Trophoblast cell (in vitro differentiated cells and primary cell): ENCODE results near the gene LRMDA.

ENCODE experiments used
- DNase-seq, 2 donors: peaks; one replicate each; pipeline ENCODE4 v3.0.0-alpha.2; 2016
- H2AFZ ChIP-seq: 2 replicates; pipeline ENCODE4 v1.6.1; 2013; ENCODE audit warnings: low read length, moderate library complexity, mild to moderate bottlenecking; ENCODE audit not compliant: insufficient read depth, poor library complexity
- H2AK5ac ChIP-seq: 2 replicates; pipeline ENCODE4 v1.6.1; 2013; ENCODE audit warnings: mild to moderate bottlenecking, low read length
- H2BK120ac ChIP-seq: 2 replicates; pipeline ENCODE4 v1.6.1; 2013; ENCODE audit warnings: low read length, mild to moderate bottlenecking, moderate library complexity; ENCODE audit not compliant: insufficient read depth, poor library complexity
- H2BK12ac ChIP-seq: 2 replicates; pipeline ENCODE4 v1.6.1; 2013; ENCODE audit warnings: mild to moderate bottlenecking, low read length, moderate library complexity
- H2BK5ac ChIP-seq: 2 replicates; pipeline ENCODE4 v1.6.1; 2013; ENCODE audit warnings: low read length, low read depth, moderate library complexity, mild to moderate bottlenecking; ENCODE audit not compliant: poor library complexity
- H3K14ac ChIP-seq: 2 replicates; pipeline ENCODE4 v1.6.1; 2013; ENCODE audit warnings: mild to moderate bottlenecking, low read length
- H3K18ac ChIP-seq: 2 replicates; pipeline ENCODE4 v1.6.1; 2013; ENCODE audit warnings: mild to moderate bottlenecking, low read length
- H3K23ac ChIP-seq: 2 replicates; pipeline ENCODE4 v1.6.1; 2013; ENCODE audit warnings: low read length
- H3K27ac ChIP-seq: 2 replicates; pipeline ENCODE4 v1.5.1; 2013; ENCODE audit warnings: low read depth, mild to moderate bottlenecking, inconsistent platforms, low read length, moderate library complexity
- H3K27me3 ChIP-seq: 2 replicates; pipeline ENCODE4 v1.6.1; 2013; ENCODE audit warnings: inconsistent platforms, mild to moderate bottlenecking, low read length, moderate library complexity; ENCODE audit not compliant: insufficient read depth
- H3K36me3 ChIP-seq, 2 experiments: 1 replicate in 1 of 2; 2 replicates in 1 of 2; pipeline ENCODE4 v1.6.1; 2013; ENCODE audit warnings: low read length in 2 of 2, mild to moderate bottlenecking in 2 of 2, moderate library complexity in 1 of 2; ENCODE audit not compliant: insufficient read depth in 2 of 2, control insufficient read depth in 1 of 2
- H3K4ac ChIP-seq: 2 replicates; pipeline ENCODE4 v1.6.1; 2013; ENCODE audit warnings: low read depth, mild to moderate bottlenecking, low read length, moderate library complexity
- H3K4me1 ChIP-seq, 2 experiments: 1 replicate in 1 of 2; 2 replicates in 1 of 2; pipeline ENCODE4 v1.6.1; 2013; ENCODE audit warnings: low read length in 2 of 2, mild to moderate bottlenecking in 2 of 2, moderate library complexity in 1 of 2; ENCODE audit not compliant: insufficient read depth in 2 of 2, control insufficient read depth in 1 of 2
- H3K4me2 ChIP-seq: 2 replicates; pipeline ENCODE4 v1.6.1; 2013; ENCODE audit warnings: inconsistent platforms, mild to moderate bottlenecking, low read length, moderate library complexity
- H3K4me3 ChIP-seq: 2 replicates; pipeline ENCODE4 v1.5.1; 2013; ENCODE audit warnings: mild to moderate bottlenecking, low read depth, low read length, inconsistent platforms
- H3K79me1 ChIP-seq: one replicate; pipeline ENCODE4 v1.6.1; 2013; ENCODE audit warnings: low read length
- H3K79me2 ChIP-seq: 2 replicates; pipeline ENCODE4 v1.6.1; 2013; ENCODE audit warnings: low read length, mild to moderate bottlenecking; ENCODE audit not compliant: control insufficient read depth, insufficient read depth, poor library complexity
- H3K9ac ChIP-seq: 2 replicates; pipeline ENCODE4 v1.6.1; 2013; ENCODE audit warnings: mild to moderate bottlenecking, low read length
- H3K9me3 ChIP-seq: 2 replicates; pipeline ENCODE4 v1.6.1; 2013; ENCODE audit warnings: low read depth, mild to moderate bottlenecking, control low read depth, inconsistent platforms, low read length; ENCODE audit not compliant: insufficient read depth
- H4K12ac ChIP-seq: 2 replicates; pipeline ENCODE4 v1.6.1; 2013; ENCODE audit warnings: low read depth, mild to moderate bottlenecking, low read length, moderate library complexity
- H4K8ac ChIP-seq: 2 replicates; pipeline ENCODE4 v1.6.1; 2013; ENCODE audit warnings: low read depth, mild to moderate bottlenecking, low read length, moderate library complexity
- H4K91ac ChIP-seq: one replicate; pipeline ENCODE4 v1.6.1; 2013; ENCODE audit warnings: low read depth, mild to moderate bottlenecking, low read length, moderate library complexity
- WGBS: extraction: QIAGEN DNeasy Blood & Tissue Kit; methylation state at CpG from one replicate; pipeline ENCODE4 v1.1.7; 2013; ENCODE audit warnings: missing lambda C conversion rate; ENCODE audit not compliant: insufficient read length, insufficient coverage; ENCODE audit errors: extremely low coverage; 5-methylcytosine and 5-hydroxymethylcytosine counted together

LRMDA gene

GRCh38 chr10:76124280-76124679, 692.9 kb downstream of the LRMDA start:
- no CpG with 5 or more reads among the region's 1 CpG for WGBS
- Histone ChIP-seq H3K9me3 (peaks cover 2% of the 10 kb centered on the region), H3K79me2 (no peaks in the 10 kb centered on the region), H3K27ac (no peak overlapping the region), H4K91ac (peak overlapping the region; percentile 4), H3K18ac (no peak overlapping the region), H3K23ac (no peak overlapping the region), H2BK5ac (no peak overlapping the region), H4K12ac (no peak overlapping the region), H3K4me3 (no peak overlapping the region), H3K9ac (no peak overlapping the region), H3K27me3 (no peaks in the 10 kb centered on the region), H2BK120ac (no peak overlapping the region), H3K79me1 (peaks cover 2% of the 10 kb centered on the region), H2AFZ (no peak overlapping the region), H3K4me1 (peaks cover 6 to 10% of the 10 kb centered on the region in 2 experiments), H2AK5ac (no peak overlapping the region), H4K8ac (no peak overlapping the region), H3K14ac (no peak overlapping the region), H3K4me2 (no peak overlapping the region), H3K4ac (no peak overlapping the region), H2BK12ac (peak overlapping the region; percentile 11), H3K36me3 (no peaks in the 10 kb centered on the region)
- no peak for DNase-seq

GRCh38 chr10:76125900-76126299, 694.5 kb downstream of the LRMDA start:
- no peak for DNase-seq
- WGBS, result no CpG with 5 or more reads among the region's 2 CpGs

GRCh38 chr10:76126607-76127527, 695.4 kb downstream of the LRMDA start:
- no CpG with 5 or more reads among the region's 5 CpGs for WGBS
- Histone ChIP-seq H2AFZ (no peak overlapping the region), H3K14ac (no peak overlapping the region), H3K27me3 (no peaks in the 10 kb centered on the region), H3K4me1 (peaks cover 11 to 14% of the 10 kb centered on the region in 2 experiments), H3K9ac (no peak overlapping the region), H2AK5ac (no peak overlapping the region), H3K18ac (no peak overlapping the region), H3K4me3 (no peak overlapping the region), H3K36me3 (no peaks in the 10 kb centered on the region), H4K8ac (no peak overlapping the region), H3K4ac (no peak overlapping the region), H2BK12ac (no peak overlapping the region), H3K79me2 (no peaks in the 10 kb centered on the region), H3K27ac (no peak overlapping the region), H2BK120ac (no peak overlapping the region), H3K23ac (no peak overlapping the region), H4K91ac (no peak overlapping the region), H3K9me3 (peaks cover 2% of the 10 kb centered on the region), H3K79me1 (peaks cover 2% of the 10 kb centered on the region), H3K4me2 (no peak overlapping the region), H4K12ac (no peak overlapping the region), H2BK5ac (no peak overlapping the region)
- DNase-seq, result no peak

More at GRCh38 chr10:76125900-76126299, 694.5 kb downstream of the LRMDA start:
- Histone ChIP-seq H3K27me3 (no peaks in the 10 kb centered on the region), H3K14ac (no peak overlapping the region), H3K23ac (no peak overlapping the region), H3K4me2 (no peak overlapping the region), H2BK5ac (no peak overlapping the region), H2AFZ (no peak overlapping the region), H2BK120ac (no peak overlapping the region), H4K8ac (no peak overlapping the region), H3K79me1 (peaks cover 2% of the 10 kb centered on the region), H3K4ac (no peak overlapping the region), H3K79me2 (no peaks in the 10 kb centered on the region), H4K12ac (no peak overlapping the region), H3K4me3 (no peak overlapping the region), H3K9me3 (peaks cover 2% of the 10 kb centered on the region), H2BK12ac (no peak overlapping the region), H3K18ac (no peak overlapping the region), H3K9ac (no peak overlapping the region), H2AK5ac (no peak overlapping the region), H3K4me1 (peaks cover 7 to 11% of the 10 kb centered on the region in 2 experiments), H3K36me3 (no peaks in the 10 kb centered on the region), H3K27ac (no peak overlapping the region), H4K91ac (no peak overlapping the region)

DNA sequence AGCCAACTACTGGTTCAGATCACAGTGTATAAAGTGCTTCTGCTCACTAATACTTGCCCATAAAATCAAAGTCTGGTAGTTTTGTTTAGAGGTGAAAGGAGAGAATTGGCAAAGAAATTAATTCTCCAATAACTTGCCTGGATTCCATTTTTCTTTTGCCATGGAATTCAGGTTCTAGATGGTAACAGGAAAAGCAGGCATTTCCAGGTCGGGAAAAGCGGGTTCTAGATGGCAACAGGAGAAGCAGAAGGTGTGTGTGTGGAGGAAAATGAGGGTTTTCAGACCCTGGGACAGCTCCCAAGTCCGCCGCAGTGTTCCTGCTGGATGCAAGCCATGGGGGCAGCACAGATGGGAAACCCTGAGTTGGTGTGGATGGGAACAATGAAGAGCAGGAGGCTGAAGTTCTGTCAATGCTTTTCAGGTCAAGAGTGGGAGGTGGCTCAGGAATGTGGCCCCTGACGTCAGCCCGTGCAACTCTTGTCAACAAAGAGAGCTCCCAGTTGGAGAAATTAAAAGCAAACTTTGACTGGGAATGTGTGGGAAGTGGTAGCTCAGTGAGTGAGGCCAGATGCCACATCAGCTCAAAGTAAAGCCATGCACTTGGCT, 696.7 kb downstream of the LRMDA start:
- no peak overlapping the region for H3K23ac ChIP-seq
- WGBS, result no CpG with 5 or more reads among the region's 6 CpGs

More for the DNA sequence above, 696.7 kb downstream of the LRMDA start:
- Histone ChIP-seq H2BK5ac (no peak overlapping the region), H3K4me2 (no peak overlapping the region), H3K4ac (no peak overlapping the region), H3K9me3 (peaks cover 2% of the 10 kb centered on the region), H4K91ac (no peak overlapping the region), H2BK12ac (peak overlapping the region; percentile 52), H3K14ac (no peak overlapping the region), H3K36me3 (no peaks in the 10 kb centered on the region), H3K27me3 (no peaks in the 10 kb centered on the region), H3K79me2 (no peaks in the 10 kb centered on the region), H4K12ac (no peak overlapping the region), H3K18ac (no peak overlapping the region), H3K9ac (no peak overlapping the region), H2AFZ (no peak overlapping the region), H4K8ac (no peak overlapping the region), H2BK120ac (no peak overlapping the region), H3K27ac (no peak overlapping the region), H3K4me1 (peaks cover 11 to 14% of the 10 kb centered on the region in 2 experiments), H2AK5ac (peak overlapping the region; percentile 69), H3K79me1 (peaks cover 2% of the 10 kb centered on the region), H3K4me3 (no peak overlapping the region)
- DNase-seq, result no peak
